Measurements from ENCODE around the gene SHE.

DNA sequence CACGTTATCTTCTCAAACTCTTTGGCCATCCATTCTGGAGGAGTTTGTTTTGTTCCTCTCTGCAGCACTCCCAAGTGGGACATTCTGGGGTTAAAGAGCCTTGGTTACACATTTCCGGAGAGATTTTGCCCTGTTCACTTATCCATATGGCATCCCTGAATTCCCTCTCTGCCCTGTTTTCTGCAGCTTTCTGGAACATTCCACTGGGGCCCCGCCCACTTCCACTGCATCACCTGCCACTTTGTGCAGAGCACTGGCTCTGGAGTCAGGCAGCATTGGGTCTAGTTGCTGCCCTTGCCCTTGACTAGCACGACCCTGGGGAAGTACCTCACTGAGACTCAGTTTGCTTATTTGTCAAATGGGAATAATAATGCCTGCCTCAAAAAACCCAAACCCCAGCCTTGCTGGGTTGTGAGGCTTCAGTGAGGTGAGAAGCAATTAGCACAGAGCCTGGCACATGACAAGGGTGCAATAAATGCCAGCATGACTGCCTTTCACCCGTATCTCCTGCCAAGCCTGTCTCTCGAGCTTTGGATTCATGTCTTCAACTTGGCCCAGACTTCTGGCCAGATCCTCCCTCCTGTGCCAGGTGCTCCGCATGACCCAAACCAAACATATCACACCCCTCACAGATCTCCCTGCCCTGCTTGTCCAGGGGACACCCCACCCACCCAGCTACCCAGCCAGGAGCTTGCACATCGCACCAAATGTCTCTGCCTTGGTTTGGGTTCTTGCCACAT, 58.8 kb downstream of the SHE start:
- no peak for TF ChIP-seq EP300 (IDR thresholded peaks at IDR 0.05; ENCODE audit: borderline replicate concordance)
- TF ChIP-seq TAF1 (IDR thresholded peaks at IDR 0.05; ENCODE audit: low read depth): no peak
- TF ChIP-seq FOXM1 (IDR thresholded peaks at IDR 0.05; ENCODE audit: borderline replicate concordance, low read depth): no peak
- TF ChIP-seq, protein P1, sequence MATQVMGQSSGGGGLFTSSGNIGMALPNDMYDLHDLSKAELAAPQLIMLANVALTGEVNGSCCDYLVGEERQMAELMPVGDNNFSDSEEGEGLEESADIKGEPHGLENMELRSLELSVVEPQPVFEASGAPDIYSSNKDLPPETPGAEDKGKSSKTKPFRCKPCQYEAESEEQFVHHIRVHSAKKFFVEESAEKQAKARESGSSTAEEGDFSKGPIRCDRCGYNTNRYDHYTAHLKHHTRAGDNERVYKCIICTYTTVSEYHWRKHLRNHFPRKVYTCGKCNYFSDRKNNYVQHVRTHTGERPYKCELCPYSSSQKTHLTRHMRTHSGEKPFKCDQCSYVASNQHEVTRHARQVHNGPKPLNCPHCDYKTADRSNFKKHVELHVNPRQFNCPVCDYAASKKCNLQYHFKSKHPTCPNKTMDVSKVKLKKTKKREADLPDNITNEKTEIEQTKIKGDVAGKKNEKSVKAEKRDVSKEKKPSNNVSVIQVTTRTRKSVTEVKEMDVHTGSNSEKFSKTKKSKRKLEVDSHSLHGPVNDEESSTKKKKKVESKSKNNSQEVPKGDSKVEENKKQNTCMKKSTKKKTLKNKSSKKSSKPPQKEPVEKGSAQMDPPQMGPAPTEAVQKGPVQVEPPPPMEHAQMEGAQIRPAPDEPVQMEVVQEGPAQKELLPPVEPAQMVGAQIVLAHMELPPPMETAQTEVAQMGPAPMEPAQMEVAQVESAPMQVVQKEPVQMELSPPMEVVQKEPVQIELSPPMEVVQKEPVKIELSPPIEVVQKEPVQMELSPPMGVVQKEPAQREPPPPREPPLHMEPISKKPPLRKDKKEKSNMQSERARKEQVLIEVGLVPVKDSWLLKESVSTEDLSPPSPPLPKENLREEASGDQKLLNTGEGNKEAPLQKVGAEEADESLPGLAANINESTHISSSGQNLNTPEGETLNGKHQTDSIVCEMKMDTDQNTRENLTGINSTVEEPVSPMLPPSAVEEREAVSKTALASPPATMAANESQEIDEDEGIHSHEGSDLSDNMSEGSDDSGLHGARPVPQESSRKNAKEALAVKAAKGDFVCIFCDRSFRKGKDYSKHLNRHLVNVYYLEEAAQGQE (IDR thresholded peaks at IDR 0.05; ENCODE audit: low read depth): no peak
- TF ChIP-seq CEBPB (IDR thresholded peaks at IDR 0.05): no peak
- TF ChIP-seq USF1 (IDR thresholded peaks at IDR 0.05): no peak
- TF ChIP-seq NFIC (IDR thresholded peaks at IDR 0.05): no peak
- no peak for TF ChIP-seq TCF12 (IDR thresholded peaks at IDR 0.05; ENCODE audit: low read depth)
- TF ChIP-seq RAD21 (IDR thresholded peaks at IDR 0.05; ENCODE audit: low read depth): no peak
- TF ChIP-seq CREB1 (IDR thresholded peaks at IDR 0.05; ENCODE audit: low read depth): no peak
- TF ChIP-seq YY1 (IDR thresholded peaks at IDR 0.05; ENCODE audit: low read depth): no peak

All from Ishikawa (cell line).